ENCODE results near the gene CD46.
A peak's percentile ranks its signal among the peaks of the same experiment; 100 is the strongest.

CD46 gene

GRCh38 chr1:207822602-207823451 lies 71.0 kb downstream of the CD46 start:
- no CpG with 5 or more reads among the region's 11 CpGs for WGBS, 2 donors (ENCODE audit: extremely low coverage in 2 of 2, insufficient read length in 2 of 2, insufficient replicate concordance in 1 of 2)
- Histone ChIP-seq H2AK5ac (ENCODE audit: low read depth, low read length) (no peak overlapping the region), H3K4me3 (ENCODE audit: low read length in 2 of 2) (no peak overlapping the region), H3K4ac (ENCODE audit: low read length) (no peak overlapping the region), H3K9ac (ENCODE audit: low read depth, low read length, poor library complexity) (no peak overlapping the region), H3K14ac (ENCODE audit: low read length) (no peak overlapping the region), H3K27ac (replicated peaks; ENCODE audit: low read length) (no peak overlapping the region), H3K79me1 (ENCODE audit: low read depth, low read length) (no peaks in the 10 kb centered on the region), H3K23ac (ENCODE audit: low read depth, low read length, poor library complexity) (no peak overlapping the region), H4K8ac (ENCODE audit: low read depth, low read length) (no peak overlapping the region), H3K4me1 (ENCODE audit: control insufficient read depth in 2 of 2, insufficient read depth in 1 of 2, low read depth in 1 of 2, low read length in 2 of 2) (peaks cover 4% of the 10 kb centered on the region in 2 donors), H3K9me3 (replicated peaks in 1 of 2; ENCODE audit: control insufficient read depth in 2 of 2, insufficient read depth in 1 of 2, low read depth in 1 of 2, low read length in 2 of 2) (no peaks in the 10 kb centered on the region), H2BK5ac (ENCODE audit: low read length) (no peak overlapping the region), H4K91ac (ENCODE audit: low read depth, low read length, poor library complexity) (no peak overlapping the region), H3K36me3 (replicated peaks in 1 of 2; ENCODE audit: control insufficient read depth in 2 of 2, insufficient read depth in 2 of 2, low read length in 2 of 2) (peaks cover 0 to 24% of the 10 kb centered on the region in 2 donors), H2BK12ac (ENCODE audit: low read length) (no peak overlapping the region), H3K18ac (ENCODE audit: low read length) (no peak overlapping the region), H2BK120ac (ENCODE audit: low read depth, low read length) (no peak overlapping the region), H3K4me2 (ENCODE audit: insufficient read depth, low read length, poor library complexity, severe bottlenecking) (no peak overlapping the region), H3K27me3 (ENCODE audit: control insufficient read depth in 3 of 3, insufficient read depth in 3 of 3, low read depth in 1 of 3, low read length in 3 of 3) (no peaks in the 10 kb centered on the region), H2AFZ (ENCODE audit: low read length) (no peak overlapping the region), H2BK15ac (ENCODE audit: low read length) (no peak overlapping the region)
- no peak for DNase-seq (ENCODE audit: low spot score)

DNA sequence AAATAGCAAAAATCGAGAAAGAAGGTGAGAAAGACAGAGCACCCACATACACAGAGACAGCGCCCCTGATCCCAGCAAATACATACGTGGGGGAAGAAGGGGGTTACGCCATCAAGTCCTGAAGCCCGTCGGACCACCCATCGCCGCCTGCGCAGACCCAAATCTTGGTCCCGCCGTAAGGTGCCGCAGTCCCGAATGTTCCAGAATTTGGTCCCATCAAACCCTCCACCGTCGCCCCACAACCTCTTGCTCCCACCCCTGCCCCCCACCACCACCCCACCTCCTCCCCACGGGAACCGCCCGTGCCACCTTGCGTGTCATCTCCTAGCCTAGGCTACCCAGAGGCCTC lies 71.7 kb downstream of the CD46 start:
- H3K4ac ChIP-seq (ENCODE audit: low read length) = no peak overlapping the region
- H3K4me3 ChIP-seq (ENCODE audit: low read length in 2 of 2) = no peak overlapping the region
- no peak overlapping the region for H2BK120ac ChIP-seq (ENCODE audit: low read depth, low read length)
- no peak overlapping the region for H2AK5ac ChIP-seq (ENCODE audit: low read depth, low read length)
- H2BK12ac ChIP-seq (ENCODE audit: low read length) = no peak overlapping the region
- no peak overlapping the region for H3K14ac ChIP-seq (ENCODE audit: low read length)
- no peak for DNase-seq (ENCODE audit: low spot score)
- no peak overlapping the region for H3K9ac ChIP-seq (ENCODE audit: low read depth, low read length, poor library complexity)
- peaks cover 0 to 25% of the 10 kb centered on the region in 2 donors for H3K36me3 ChIP-seq (replicated peaks in 1 of 2; ENCODE audit: control insufficient read depth in 2 of 2, insufficient read depth in 2 of 2, low read length in 2 of 2)
- no CpG with 5 or more reads among the region's 19 CpGs for WGBS, 2 donors (ENCODE audit: extremely low coverage in 2 of 2, insufficient read length in 2 of 2, insufficient replicate concordance in 1 of 2)
- no peaks in the 10 kb centered on the region for H3K9me3 ChIP-seq (replicated peaks in 1 of 2; ENCODE audit: control insufficient read depth in 2 of 2, insufficient read depth in 1 of 2, low read depth in 1 of 2, low read length in 2 of 2)
- H3K23ac ChIP-seq (ENCODE audit: low read depth, low read length, poor library complexity) = no peak overlapping the region
- peak overlapping the region; percentile 19 for H3K18ac ChIP-seq (ENCODE audit: low read length)
- peaks cover 4% of the 10 kb centered on the region in 2 donors for H3K4me1 ChIP-seq (ENCODE audit: control insufficient read depth in 2 of 2, insufficient read depth in 1 of 2, low read depth in 1 of 2, low read length in 2 of 2)
- no peak overlapping the region for H4K8ac ChIP-seq (ENCODE audit: low read depth, low read length)
- H3K27ac ChIP-seq (replicated peaks; ENCODE audit: low read length) = no peak overlapping the region
- H3K4me2 ChIP-seq (ENCODE audit: insufficient read depth, low read length, poor library complexity, severe bottlenecking) = no peak overlapping the region
- H3K79me1 ChIP-seq (ENCODE audit: low read depth, low read length) = no peaks in the 10 kb centered on the region
- H3K27me3 ChIP-seq (ENCODE audit: control insufficient read depth in 3 of 3, insufficient read depth in 3 of 3, low read depth in 1 of 3, low read length in 3 of 3) = no peaks in the 10 kb centered on the region
- no peak overlapping the region for H2BK15ac ChIP-seq (ENCODE audit: low read length)
- no peak overlapping the region for H2BK5ac ChIP-seq (ENCODE audit: low read length)
- no peak overlapping the region for H4K91ac ChIP-seq (ENCODE audit: low read depth, low read length, poor library complexity)
- no peak overlapping the region for H2AFZ ChIP-seq (ENCODE audit: low read length)

GRCh38 chr1:207823880-207824566 lies 72.2 kb downstream of the CD46 start:
- Histone ChIP-seq H3K4ac (ENCODE audit: low read length) (no peak overlapping the region), H2BK12ac (ENCODE audit: low read length) (no peak overlapping the region), H4K8ac (ENCODE audit: low read depth, low read length) (no peak overlapping the region), H3K9ac (ENCODE audit: low read depth, low read length, poor library complexity) (peak overlapping the region; percentile 51), H3K4me3 (ENCODE audit: low read length in 2 of 2) (no peak overlapping the region), H2BK15ac (ENCODE audit: low read length) (no peak overlapping the region), H3K79me1 (ENCODE audit: low read depth, low read length) (no peaks in the 10 kb centered on the region), H3K9me3 (replicated peaks in 1 of 2; ENCODE audit: control insufficient read depth in 2 of 2, insufficient read depth in 1 of 2, low read depth in 1 of 2, low read length in 2 of 2) (no peaks in the 10 kb centered on the region), H3K4me1 (ENCODE audit: control insufficient read depth in 2 of 2, insufficient read depth in 1 of 2, low read depth in 1 of 2, low read length in 2 of 2) (peaks cover 4% of the 10 kb centered on the region in 2 donors), H2AFZ (ENCODE audit: low read length) (no peak overlapping the region), H2AK5ac (ENCODE audit: low read depth, low read length) (no peak overlapping the region), H2BK5ac (ENCODE audit: low read length) (no peak overlapping the region), H2BK120ac (ENCODE audit: low read depth, low read length) (no peak overlapping the region), H3K36me3 (replicated peaks in 1 of 2; ENCODE audit: control insufficient read depth in 2 of 2, insufficient read depth in 2 of 2, low read length in 2 of 2) (peaks cover 0 to 25% of the 10 kb centered on the region in 2 donors), H3K23ac (ENCODE audit: low read depth, low read length, poor library complexity) (no peak overlapping the region), H3K27me3 (ENCODE audit: control insufficient read depth in 3 of 3, insufficient read depth in 3 of 3, low read depth in 1 of 3, low read length in 3 of 3) (no peaks in the 10 kb centered on the region), H3K27ac (replicated peaks; ENCODE audit: low read length) (no peak overlapping the region), H3K14ac (ENCODE audit: low read length) (no peak overlapping the region), H3K18ac (ENCODE audit: low read length) (peak overlapping the region; percentile 46), H4K91ac (ENCODE audit: low read depth, low read length, poor library complexity) (no peak overlapping the region), H3K4me2 (ENCODE audit: insufficient read depth, low read length, poor library complexity, severe bottlenecking) (no peak overlapping the region)
- peak; percentile 42 for DNase-seq (ENCODE audit: low spot score)
- no CpG with 5 or more reads among the region's 9 CpGs for WGBS, 2 donors (ENCODE audit: extremely low coverage in 2 of 2, insufficient read length in 2 of 2, insufficient replicate concordance in 1 of 2)

DNA sequence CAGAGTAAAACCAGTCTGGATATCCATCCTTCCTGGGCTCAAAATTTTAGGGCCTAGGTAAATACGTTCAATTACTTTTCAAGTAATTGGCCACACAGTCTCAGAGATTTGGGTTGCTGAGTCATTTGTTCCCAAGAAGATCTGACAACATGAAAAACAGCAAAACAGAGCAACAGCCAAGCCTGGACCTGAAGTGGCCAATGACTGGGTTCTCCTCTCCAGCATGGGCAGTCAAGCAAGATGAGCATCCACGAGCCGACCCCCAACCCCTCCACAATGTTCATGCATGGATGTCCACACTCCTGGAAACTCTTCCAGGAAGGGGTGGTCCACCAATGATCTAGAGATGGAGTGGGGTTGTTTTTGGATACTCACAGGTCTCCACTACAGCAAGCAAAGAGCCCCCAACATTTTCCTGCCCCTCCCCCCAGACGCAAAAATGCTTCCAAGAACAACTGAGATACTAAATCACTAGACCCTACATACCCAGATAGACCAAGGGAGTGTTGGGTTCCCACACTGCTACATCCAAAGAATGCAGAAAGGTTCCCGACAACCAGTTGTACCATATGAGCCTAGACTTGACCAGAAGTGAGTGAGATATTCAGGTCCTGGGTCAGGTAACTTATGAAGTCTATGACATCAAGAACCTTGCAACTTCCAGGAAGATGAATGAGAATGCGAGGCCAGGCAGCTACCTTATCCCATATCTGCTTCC lies 73.0 kb downstream of the CD46 start:
- Histone ChIP-seq H3K18ac (ENCODE audit: low read length) (no peak overlapping the region), H3K27me3 (ENCODE audit: control insufficient read depth in 3 of 3, insufficient read depth in 3 of 3, low read depth in 1 of 3, low read length in 3 of 3) (no peaks in the 10 kb centered on the region), H2BK12ac (ENCODE audit: low read length) (no peak overlapping the region), H2BK5ac (ENCODE audit: low read length) (no peak overlapping the region), H3K4me1 (ENCODE audit: control insufficient read depth in 2 of 2, insufficient read depth in 1 of 2, low read depth in 1 of 2, low read length in 2 of 2) (peaks cover 4% of the 10 kb centered on the region in 2 donors), H4K8ac (ENCODE audit: low read depth, low read length) (no peak overlapping the region), H3K4ac (ENCODE audit: low read length) (no peak overlapping the region), H2BK15ac (ENCODE audit: low read length) (no peak overlapping the region), H3K79me1 (ENCODE audit: low read depth, low read length) (no peaks in the 10 kb centered on the region), H4K91ac (ENCODE audit: low read depth, low read length, poor library complexity) (no peak overlapping the region), H3K4me3 (ENCODE audit: low read length in 2 of 2) (no peak overlapping the region), H3K23ac (ENCODE audit: low read depth, low read length, poor library complexity) (no peak overlapping the region), H3K27ac (replicated peaks; ENCODE audit: low read length) (no peak overlapping the region), H3K9ac (ENCODE audit: low read depth, low read length, poor library complexity) (no peak overlapping the region), H3K14ac (ENCODE audit: low read length) (no peak overlapping the region), H3K9me3 (replicated peaks in 1 of 2; ENCODE audit: control insufficient read depth in 2 of 2, insufficient read depth in 1 of 2, low read depth in 1 of 2, low read length in 2 of 2) (no peaks in the 10 kb centered on the region), H2AK5ac (ENCODE audit: low read depth, low read length) (no peak overlapping the region), H2BK120ac (ENCODE audit: low read depth, low read length) (no peak overlapping the region), H3K4me2 (ENCODE audit: insufficient read depth, low read length, poor library complexity, severe bottlenecking) (no peak overlapping the region), H3K36me3 (replicated peaks in 1 of 2; ENCODE audit: control insufficient read depth in 2 of 2, insufficient read depth in 2 of 2, low read length in 2 of 2) (peaks cover 0 to 20% of the 10 kb centered on the region in 2 donors), H2AFZ (ENCODE audit: low read length) (no peak overlapping the region)
- no CpG with 5 or more reads among the region's 6 CpGs for WGBS, 2 donors (ENCODE audit: extremely low coverage in 2 of 2, insufficient read length in 2 of 2, insufficient replicate concordance in 1 of 2)
- DNase-seq (ENCODE audit: low spot score) = no peak
